Adipose tissue (tissue), 3 donors: ENCODE measurements around the gene MTMR4. TPM values are rescaled to one million over a fixed set of nuclear protein-coding genes. Genes with fewer than 3 reads are reported as not detected.
"Not testable (repeated sequence)": the region's sequence is repeated elsewhere in the genome, so short reads cannot be mapped to it uniquely, and the experiment has no call there.

ENCODE experiments used
- H3K27ac ChIP-seq: one replicate; pipeline ENCODE4 v1.5.1; 2013; ENCODE audit warnings: low read depth, low read length
- WGBS, 3 donors: extraction: QIAGEN DNeasy Blood & Tissue Kit; methylation state at CpG; one replicate each; pipeline ENCODE4 v1.1.7; 2013; 5-methylcytosine and 5-hydroxymethylcytosine counted together
- polyA plus RNA-seq, 3 donors: library from polyadenylated mRNA; stranded (reverse); fragments of 200-250 nt; gene quantifications; one replicate each; pipeline ENCODE4 v1.2.3, GENCODE V29; 2013
- donor health status: healthy with polysubstance abuse.
- donor health status: Bipolar disorder and iron deficiency.
- donor health status: healthy.

MTMR4 gene
- polyA plus RNA-seq, 3 donors, result 8.1 to 9.4 (median 8.4) TPM

DNA sequence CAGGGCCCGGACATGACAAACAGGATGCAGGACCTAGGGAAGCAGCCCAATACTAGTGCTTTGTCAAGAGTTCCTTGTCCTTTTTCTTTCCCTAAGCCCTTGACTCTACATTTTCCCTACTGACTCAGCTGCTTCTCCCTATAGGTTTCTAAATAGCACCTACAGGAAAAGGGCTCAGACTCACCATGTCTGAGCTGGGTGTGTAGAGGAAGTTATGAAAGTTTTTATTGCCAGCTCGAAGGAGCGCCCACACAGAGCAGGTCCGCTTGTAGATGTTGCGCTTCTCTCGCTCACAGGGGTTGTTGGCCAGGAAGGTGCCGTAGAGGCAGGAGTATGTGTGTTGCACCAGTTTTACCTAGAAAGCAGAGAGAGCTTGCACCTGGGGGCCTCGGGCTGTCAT is 10.6 kb downstream of the MTMR4 start:
- WGBS, 3 donors, result 65 to 92% (median 76%) methylated on average over 8 of the region's 8 CpGs
- no peak overlapping the region for H3K27ac ChIP-seq

DNA sequence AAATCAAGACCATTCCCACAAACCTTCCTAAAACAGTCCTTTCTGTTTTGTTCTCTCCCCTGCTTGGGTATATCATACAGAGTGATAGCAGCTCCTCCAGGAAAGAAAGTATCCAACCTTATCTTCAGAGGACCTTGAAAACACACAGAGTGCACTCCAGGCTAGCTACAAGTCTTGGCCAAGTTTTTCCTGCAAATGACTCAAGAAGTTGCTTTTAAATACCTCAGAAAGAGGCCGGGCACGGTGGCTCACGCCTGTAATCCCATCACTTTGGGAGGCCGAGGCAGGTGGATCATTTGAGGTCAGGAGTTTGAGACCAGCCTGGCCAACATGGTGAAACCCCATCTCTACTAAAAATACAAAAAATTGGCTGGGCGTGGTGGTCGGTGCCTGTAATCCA is 11.3 kb downstream of the MTMR4 start:
- WGBS, 3 donors, result 79 to 83% (median 80%) methylated on average over 6 of the region's 6 CpGs
- not testable (repeated sequence) for H3K27ac ChIP-seq

DNA sequence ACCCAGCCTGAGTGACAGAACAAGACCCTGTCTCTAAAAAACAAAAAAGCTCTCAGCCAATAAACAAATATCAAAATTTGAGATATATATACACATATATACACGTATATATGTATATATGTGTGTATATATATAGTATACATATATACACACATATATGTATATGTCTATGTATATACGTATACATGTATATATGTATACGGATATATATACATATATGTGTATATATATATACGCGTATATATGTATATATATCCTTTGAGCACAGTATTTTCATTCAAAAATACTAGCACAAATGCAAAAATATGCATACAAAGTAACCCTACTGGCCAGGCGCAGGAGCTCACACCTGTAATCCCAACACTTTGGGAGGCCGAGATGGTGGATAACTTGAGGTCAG is 13.0 kb downstream of the MTMR4 start:
- WGBS, 3 donors, result 94 to 95% (median 94%) methylated on average over 7 of the region's 7 CpGs
- H3K27ac ChIP-seq, result no peak overlapping the region

GRCh38 chr17:58498177-58498828 is 16.1 kb downstream of the MTMR4 start:
- WGBS, 3 donors, result 95 to 96% (median 96%) methylated on average over 5 of the region's 6 CpGs
- no peak overlapping the region for H3K27ac ChIP-seq

DNA sequence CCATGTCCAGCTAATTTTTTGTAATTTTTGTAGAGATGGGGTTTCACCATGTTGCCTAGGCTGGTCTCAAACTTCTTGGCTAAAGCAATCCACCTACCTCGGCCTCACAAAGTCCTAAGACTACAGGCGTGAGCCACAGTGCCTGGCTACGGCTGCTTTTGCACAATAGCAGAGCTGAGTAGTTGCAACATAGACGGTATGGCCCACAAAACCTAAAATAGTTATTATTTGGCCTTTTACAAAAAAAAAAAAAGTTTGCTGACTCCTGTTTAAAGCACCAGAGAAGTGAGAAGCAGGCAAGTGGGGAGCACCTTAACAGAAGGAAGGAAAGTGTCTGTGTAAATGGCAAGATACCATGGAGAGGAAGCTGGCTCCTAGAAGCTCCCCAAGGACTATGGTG is 20.9 kb downstream of the MTMR4 start:
- no peak overlapping the region for H3K27ac ChIP-seq
- WGBS, 3 donors, result 52 to 81% (median 59%) methylated on average over 4 of the region's 4 CpGs

- H3K27ac ChIP-seq, result no peak overlapping the region
- 84 to 93% (median 91%) methylated on average over 11 of the region's 11 CpGs for WGBS, 3 donors
Observed at GRCh38 chr17:58492238-58493121, 22.0 kb downstream of the MTMR4 start.

DNA sequence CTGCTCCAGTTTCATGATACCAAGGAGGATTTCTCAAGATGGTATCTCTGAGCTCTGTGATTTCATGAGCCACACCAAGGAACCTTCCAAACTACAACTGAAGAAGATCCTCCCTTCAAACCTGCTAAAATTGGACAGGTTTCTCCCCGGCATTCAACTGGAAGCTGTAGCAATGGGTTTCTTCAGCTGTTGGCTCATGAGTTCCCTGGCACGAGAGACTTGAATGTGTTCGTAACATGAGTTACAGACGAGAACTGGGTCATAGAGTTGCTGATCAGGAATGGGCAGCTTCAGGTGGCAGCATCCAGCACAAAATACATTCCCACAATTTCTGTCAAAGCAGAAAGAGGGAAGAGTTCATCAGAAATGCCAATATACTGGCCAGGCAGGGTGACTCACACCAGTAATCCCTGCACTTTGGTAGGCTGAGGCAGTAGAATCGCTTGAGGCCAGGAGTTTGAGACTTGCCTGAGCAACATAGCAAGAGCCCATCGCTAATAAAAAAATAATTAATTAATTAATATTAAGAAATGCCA is 22.9 kb downstream of the MTMR4 start:
- H3K27ac ChIP-seq, result no peak overlapping the region
- WGBS, 3 donors, result 93 to 96% (median 94%) methylated on average over 6 of the region's 6 CpGs

GRCh38 chr17:58488428-58488890 is 26.0 kb downstream of the MTMR4 start:
- H3K27ac ChIP-seq, result no peak overlapping the region
- WGBS, 3 donors, result 86 to 90% (median 90%) methylated on average over 26 of the region's 26 CpGs

DNA sequence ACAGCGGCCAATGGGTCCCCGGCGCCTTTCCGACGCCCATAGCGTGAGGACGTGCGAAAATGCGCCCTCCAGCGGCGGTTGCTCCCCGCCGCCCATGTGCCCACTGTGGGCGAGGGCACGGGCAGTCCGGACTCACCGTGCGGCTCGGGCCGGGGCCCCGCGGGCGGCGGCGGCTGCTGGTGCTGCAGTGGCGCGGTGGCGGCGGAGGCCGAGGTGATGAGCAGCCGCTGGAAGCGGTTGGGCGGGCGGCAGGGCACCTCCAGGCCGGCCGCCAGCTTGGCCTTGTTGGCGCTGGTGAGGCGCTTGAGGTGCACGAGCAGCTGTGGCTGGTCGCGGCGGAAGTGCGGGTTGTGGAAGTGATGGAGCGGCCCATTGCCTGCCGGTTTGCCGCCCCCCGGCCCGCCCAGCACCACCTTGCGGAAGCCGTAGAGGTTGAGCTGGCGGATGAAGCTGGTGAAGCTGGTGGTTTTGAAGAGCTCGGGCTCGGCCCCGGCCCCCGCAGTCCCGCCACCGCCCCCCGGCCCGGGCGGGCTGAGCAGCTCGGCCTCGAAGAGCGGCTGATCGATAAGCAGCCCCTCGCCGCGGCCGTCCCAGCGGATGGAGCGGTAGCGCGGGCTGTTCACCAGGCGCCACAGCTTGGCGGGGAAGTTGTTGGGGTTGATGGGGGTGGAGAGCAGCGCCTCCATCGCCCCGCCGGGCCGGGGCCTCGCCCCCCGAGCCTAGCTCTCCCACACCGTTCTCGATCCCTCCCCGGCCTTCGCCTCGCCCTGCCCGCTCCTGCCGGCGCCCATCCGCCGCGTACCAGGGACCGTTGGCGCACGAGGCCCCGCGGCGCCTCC is 26.6 kb downstream of the MTMR4 start, which contains the start of gene HSF5:
TSS of gene HSF5 (minus strand) at position 820 of the 839 bp plus-strand sequence. CDS start at position 686, 134 bp downstream.
- no peak within 1 kb of the TSS for H3K27ac ChIP-seq
- WGBS, 3 donors, result 47 to 65% (median 50%) methylated on average over 71 to 98 of the region's 98 CpGs

DNA sequence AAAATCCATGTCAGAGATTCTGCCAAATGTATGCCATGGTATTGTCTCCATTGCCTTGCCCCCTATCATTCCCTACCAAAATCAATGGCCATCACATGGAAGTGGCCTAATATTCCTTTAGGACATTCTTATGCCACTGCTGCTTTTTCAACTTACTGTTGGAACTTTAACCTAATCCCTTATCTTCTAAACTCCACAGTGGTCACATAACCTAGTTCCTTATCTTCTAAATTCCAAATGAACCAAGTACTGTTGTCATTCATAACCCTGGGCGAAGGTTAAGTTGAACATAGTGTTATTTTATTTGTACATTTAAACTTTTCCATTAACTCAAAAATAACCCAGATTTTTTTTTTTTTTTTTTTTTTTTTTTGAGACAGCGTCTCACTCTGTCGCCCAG is 29.8 kb downstream of the MTMR4 start:
- H3K27ac ChIP-seq, result no peak overlapping the region
- 57 to 90% (median 75%) methylated on average over 2 to 3 of the region's 3 CpGs for WGBS, 3 donors

DNA sequence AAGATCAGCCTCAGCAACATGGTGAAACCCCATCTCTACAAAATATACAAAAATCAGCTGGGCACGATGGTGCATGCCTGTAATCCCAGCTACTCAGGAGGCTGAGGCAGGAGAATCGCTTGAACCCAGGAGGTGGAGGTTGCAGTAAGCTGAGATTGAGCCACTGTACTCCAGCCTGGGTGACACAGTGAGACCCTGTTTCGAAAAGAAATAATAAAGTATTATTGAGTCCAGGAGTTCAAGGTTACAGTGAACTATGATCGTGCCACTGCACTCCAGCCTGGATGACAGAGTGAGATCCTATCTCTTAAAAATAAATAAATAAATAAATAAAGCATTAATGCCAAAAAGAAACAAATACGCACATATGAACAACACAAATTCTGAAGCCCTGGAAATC is 32.6 kb downstream of the MTMR4 start:
- WGBS, 3 donors, result 89 to 95% (median 94%) methylated on average over 5 of the region's 5 CpGs

DNA sequence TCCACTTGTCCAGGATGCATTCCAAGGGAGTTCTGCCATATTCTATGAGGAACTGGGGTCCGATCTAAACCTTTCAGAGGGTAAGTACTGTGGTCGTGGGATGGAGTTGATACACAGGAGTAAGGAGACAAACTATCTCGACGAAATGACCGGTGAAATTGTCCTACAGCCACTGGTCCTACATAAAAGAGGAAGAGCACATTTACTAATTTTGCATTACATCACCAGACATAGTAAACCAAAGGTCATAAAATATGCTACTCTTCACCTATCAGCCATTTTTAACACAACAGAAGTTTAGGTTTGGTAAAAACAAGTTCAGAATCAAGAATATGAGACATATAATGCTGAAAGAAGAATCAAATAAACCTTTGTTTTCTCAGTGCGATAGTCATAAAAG is 34.3 kb downstream of the MTMR4 start:
- 65 to 76% (median 75%) methylated on average over 6 of the region's 6 CpGs for WGBS, 3 donors
- H3K27ac ChIP-seq, result no peak overlapping the region

More for the DNA sequence above, 32.6 kb downstream of the MTMR4 start:
- H3K27ac ChIP-seq, result not testable (repeated sequence)

- WGBS, 3 donors, result 78 to 82% (median 81%) methylated on average over 17 to 18 of the region's 18 CpGs
- H3K27ac ChIP-seq, result no peak overlapping the region
Observed at GRCh38 chr17:58476812-58477211, 37.6 kb downstream of the MTMR4 start.

GRCh38 chr17:58475985-58476384 is 38.5 kb downstream of the MTMR4 start:
- H3K27ac ChIP-seq, result no peak overlapping the region

GRCh38 chr17:58470356-58470755 is 44.1 kb downstream of the MTMR4 start:
- H3K27ac ChIP-seq, result no peak overlapping the region
- WGBS, 3 donors, result 91 to 92% (median 92%) methylated on average over 6 of the region's 6 CpGs

DNA sequence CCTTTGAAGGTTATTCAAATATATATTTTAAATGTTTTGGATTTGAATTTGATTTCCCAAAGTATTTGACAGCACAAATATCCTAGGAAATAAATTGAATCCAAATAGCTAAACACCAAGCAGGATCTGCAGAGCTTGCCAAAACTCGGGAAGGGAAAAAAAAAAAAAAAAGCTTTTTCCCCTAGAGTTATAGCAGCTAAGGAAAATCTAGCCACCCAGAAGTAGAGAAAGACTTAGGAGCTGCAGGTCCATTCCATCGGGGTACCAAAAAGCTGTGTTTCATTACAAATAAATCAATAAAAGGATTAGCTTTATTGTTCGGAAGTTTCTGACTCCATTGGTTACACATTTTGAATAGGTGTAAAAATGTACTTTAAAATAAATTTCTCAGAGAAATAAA is 45.5 kb downstream of the MTMR4 start:
- H3K27ac ChIP-seq, result no peak overlapping the region
- WGBS, 3 donors, result 58 to 77% (median 75%) methylated on average over 3 of the region's 3 CpGs

- no peak overlapping the region for H3K27ac ChIP-seq
Observed at GRCh38 chr17:58455491-58455890, 58.9 kb downstream of the MTMR4 start.

DNA sequence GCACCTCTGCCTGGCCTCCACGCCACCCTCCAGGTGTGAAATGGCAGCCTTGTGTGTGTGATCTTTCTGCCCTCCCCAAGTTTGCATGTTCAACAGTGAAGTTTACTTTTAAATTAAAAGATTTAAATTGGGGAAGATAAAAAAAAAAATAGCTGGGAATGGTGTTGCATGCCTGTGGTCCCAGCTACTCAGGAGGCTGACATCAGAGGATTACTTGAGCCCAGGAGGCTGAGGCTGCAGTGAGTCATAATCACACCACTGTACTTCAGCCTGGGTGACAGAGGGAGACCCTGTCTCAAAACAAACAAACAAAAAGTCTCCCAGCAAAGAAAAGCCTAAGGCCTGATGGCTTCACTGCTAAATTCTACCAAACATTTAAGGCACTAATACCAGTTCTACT is 61.7 kb downstream of the MTMR4 start:
- H3K27ac ChIP-seq, result no peak overlapping the region
- 91 to 100% (median 100%) methylated on average over 1 of the region's 1 CpG for WGBS, 3 donors
